Measurements from ENCODE around the gene HOMEZ.

Gene HOMEZ

GRCh38 chr14:23294734-23295561, 9.0 kb upstream of the HOMEZ start (continued):
- no peak for TF ChIP-seq ZNF677 (tag by site-specific recombination; IDR thresholded peaks at IDR 0.05)
- no peak for TF ChIP-seq ZSCAN4 (tag by site-specific recombination; IDR thresholded peaks at IDR 0.05)
- TF ChIP-seq ZFP37 (tag by site-specific recombination; IDR thresholded peaks at IDR 0.05), result no peak
- TF ChIP-seq ZNF19 (tag by site-specific recombination; IDR thresholded peaks at IDR 0.05; ENCODE audit: low read depth), result no peak
- no peak for TF ChIP-seq ZNF777 (tag by site-specific recombination; IDR thresholded peaks at IDR 0.05; ENCODE audit: borderline replicate concordance)
- TF ChIP-seq ZNF501 (tag by site-specific recombination; IDR thresholded peaks at IDR 0.05), result no peak
- no peak for TF ChIP-seq ZNF26 (tag by site-specific recombination; IDR thresholded peaks at IDR 0.05)
- no peak for TF ChIP-seq ZNF664 (tag by site-specific recombination; IDR thresholded peaks at IDR 0.05)
- TF ChIP-seq ZNF335 (tag by site-specific recombination; conservative IDR thresholded peaks at IDR 0.05), result no peak
- TF ChIP-seq ZNF350 (tag by site-specific recombination; IDR thresholded peaks at IDR 0.05), result no peak
- TF ChIP-seq ZNF626 (tag by site-specific recombination; IDR thresholded peaks at IDR 0.05), result no peak
- TF ChIP-seq KLF8 (tag by site-specific recombination; IDR thresholded peaks at IDR 0.05), result peak; percentile 80
- no peak for TF ChIP-seq ZNF433 (tag by site-specific recombination; IDR thresholded peaks at IDR 0.05; ENCODE audit: low read depth)
- peak; percentile 63 for TF ChIP-seq SP7 (tag by site-specific recombination; IDR thresholded peaks at IDR 0.05)
- peak; percentile 27; the same call in 1 of the 2 replicates for TF ChIP-seq ZNF692 (tag by site-specific recombination; IDR thresholded peaks at IDR 0.05)
- TF ChIP-seq ZNF239 (tag by site-specific recombination; IDR thresholded peaks at IDR 0.05), result no peak
- TF ChIP-seq BCL11A (tag by site-specific recombination; IDR thresholded peaks at IDR 0.05; ENCODE audit: low read depth), result no peak
- TF ChIP-seq ZNF560 (tag by site-specific recombination; IDR thresholded peaks at IDR 0.05; ENCODE audit: borderline replicate concordance), result no peak
- TF ChIP-seq, protein P1, sequence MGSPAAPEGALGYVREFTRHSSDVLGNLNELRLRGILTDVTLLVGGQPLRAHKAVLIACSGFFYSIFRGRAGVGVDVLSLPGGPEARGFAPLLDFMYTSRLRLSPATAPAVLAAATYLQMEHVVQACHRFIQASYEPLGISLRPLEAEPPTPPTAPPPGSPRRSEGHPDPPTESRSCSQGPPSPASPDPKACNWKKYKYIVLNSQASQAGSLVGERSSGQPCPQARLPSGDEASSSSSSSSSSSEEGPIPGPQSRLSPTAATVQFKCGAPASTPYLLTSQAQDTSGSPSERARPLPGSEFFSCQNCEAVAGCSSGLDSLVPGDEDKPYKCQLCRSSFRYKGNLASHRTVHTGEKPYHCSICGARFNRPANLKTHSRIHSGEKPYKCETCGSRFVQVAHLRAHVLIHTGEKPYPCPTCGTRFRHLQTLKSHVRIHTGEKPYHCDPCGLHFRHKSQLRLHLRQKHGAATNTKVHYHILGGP (tag by site-specific recombination; IDR thresholded peaks at IDR 0.05), result no peak
- TF ChIP-seq ZNF707 (tag by site-specific recombination; IDR thresholded peaks at IDR 0.05), result no peak
- peak; percentile 89 for TF ChIP-seq KLF7 (tag by site-specific recombination; IDR thresholded peaks at IDR 0.05; ENCODE audit: borderline replicate concordance)
- TF ChIP-seq INSM2 (tag by site-specific recombination; IDR thresholded peaks at IDR 0.05), result no peak
- no peak for TF ChIP-seq ZNF449 (tag by site-specific recombination; IDR thresholded peaks at IDR 0.05)
- no peak for TF ChIP-seq IKZF3 (tag by site-specific recombination; IDR thresholded peaks at IDR 0.05)
- TF ChIP-seq, protein P2, sequence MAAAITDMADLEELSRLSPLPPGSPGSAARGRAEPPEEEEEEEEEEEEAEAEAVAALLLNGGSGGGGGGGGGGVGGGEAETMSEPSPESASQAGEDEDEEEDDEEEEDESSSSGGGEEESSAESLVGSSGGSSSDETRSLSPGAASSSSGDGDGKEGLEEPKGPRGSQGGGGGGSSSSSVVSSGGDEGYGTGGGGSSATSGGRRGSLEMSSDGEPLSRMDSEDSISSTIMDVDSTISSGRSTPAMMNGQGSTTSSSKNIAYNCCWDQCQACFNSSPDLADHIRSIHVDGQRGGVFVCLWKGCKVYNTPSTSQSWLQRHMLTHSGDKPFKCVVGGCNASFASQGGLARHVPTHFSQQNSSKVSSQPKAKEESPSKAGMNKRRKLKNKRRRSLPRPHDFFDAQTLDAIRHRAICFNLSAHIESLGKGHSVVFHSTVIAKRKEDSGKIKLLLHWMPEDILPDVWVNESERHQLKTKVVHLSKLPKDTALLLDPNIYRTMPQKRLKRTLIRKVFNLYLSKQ (tag by site-specific recombination; IDR thresholded peaks at IDR 0.05; ENCODE audit: borderline replicate concordance), result no peak
- TF ChIP-seq ZNF423 (tag by site-specific recombination; IDR thresholded peaks at IDR 0.05), result no peak
- TF ChIP-seq ZNF324 (tag by site-specific recombination; IDR thresholded peaks at IDR 0.05), result peak; percentile 79
